ENCODE measurements around the gene TDRD3. TPM values are rescaled to one million over a fixed set of nuclear protein-coding genes. Genes with fewer than 3 reads are reported as not detected.
A peak's percentile ranks its signal among the peaks of the same experiment; 100 is the strongest.
"Not testable (repeated sequence)": the region's sequence is repeated elsewhere in the genome, so short reads cannot be mapped to it uniquely, and the experiment has no call there.

The TDRD3 gene
- polyA plus RNA-seq, 3 donors: 8.3 to 12.8 (median 10.5) TPM

DNA sequence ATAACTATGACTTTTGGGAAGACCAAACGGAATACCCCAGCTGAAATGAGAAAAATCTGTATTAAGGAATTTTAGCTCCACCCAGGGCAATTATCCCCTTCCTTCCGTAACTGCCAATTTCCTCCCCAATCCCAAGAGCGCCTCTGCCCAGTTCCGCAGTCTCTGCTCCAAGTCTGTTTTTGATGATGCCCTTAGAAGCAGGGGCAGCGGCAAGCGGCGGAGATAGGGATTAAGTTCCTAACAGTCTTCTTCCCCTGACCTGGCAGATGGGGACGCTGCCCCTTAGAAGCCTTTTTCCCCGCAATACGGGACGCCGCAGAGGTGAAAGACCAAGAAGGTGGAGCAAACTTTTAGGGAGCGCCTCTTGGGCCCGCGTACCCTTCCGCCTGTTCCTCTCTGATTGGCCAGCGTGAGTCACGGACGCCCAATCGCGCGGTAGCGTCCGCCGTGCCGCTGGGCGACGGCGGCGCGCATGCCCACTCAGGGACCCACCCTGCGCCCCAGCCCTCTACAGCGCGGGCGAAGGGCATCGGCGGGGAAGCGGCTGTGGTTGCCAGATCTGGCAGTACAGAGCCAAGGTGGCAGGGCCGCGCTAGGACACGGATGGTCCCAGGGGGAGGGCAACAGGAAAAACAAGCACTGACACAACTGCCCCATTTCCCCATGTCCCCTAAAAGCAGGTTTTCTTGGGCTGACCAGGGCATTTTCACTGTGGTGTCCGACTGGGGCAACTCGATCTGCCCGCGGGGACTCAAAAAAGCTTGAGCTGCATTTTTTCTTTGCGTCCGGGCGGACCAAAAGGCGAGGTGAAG lies 843 bp upstream of the TDRD3 start:
- no peak overlapping the region for H3K27ac ChIP-seq (ENCODE audit: low read depth, low read length)
- 0 to 1% (median 0%) methylated on average over 47 to 49 of the region's 49 CpGs for WGBS, 3 donors

- peak overlapping the region; percentile 14 for H3K27ac ChIP-seq (ENCODE audit: low read depth, low read length)
- WGBS, 3 donors: 0% methylated on average over 43 of the region's 43 CpGs
Observed at GRCh38 chr13:60397704-60398378, 821 bp downstream of the TDRD3 start.

DNA sequence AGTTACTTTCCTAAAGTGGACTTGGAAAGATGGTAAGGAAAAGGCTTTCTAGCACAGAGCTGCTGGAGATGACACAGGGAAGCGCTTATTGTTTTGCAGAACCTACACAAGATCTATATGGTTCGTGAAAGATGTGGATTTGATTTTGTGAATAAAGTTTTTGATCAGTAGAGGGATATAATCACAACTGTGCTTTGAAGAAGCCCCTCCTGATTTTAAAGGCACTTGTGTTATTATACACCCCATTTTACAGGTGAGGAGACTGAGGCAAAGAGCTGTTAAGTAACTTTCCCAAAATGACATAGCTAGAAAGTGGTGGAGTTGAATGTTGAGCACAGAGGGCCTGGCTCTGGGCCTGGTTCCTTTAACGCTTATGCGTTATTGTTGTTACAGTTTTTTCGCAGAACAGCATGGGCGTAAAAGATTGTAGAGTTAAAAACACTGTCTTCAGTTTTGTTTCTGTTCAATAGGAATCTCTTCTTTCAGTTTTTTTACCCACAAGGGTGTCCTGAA lies 1.4 kb downstream of the TDRD3 start:
- H3K27ac ChIP-seq (ENCODE audit: low read depth, low read length): no peak overlapping the region
- 35 to 55% (median 39%) methylated on average over 6 of the region's 6 CpGs for WGBS, 3 donors

GRCh38 chr13:60398907-60399589 lies 2.0 kb downstream of the TDRD3 start:
- no peak overlapping the region for H3K27ac ChIP-seq (ENCODE audit: low read depth, low read length)
- 25 to 62% (median 55%) methylated on average over 6 of the region's 6 CpGs for WGBS, 3 donors

GRCh38 chr13:60402022-60402421 lies 5.0 kb downstream of the TDRD3 start:
- H3K27ac ChIP-seq (ENCODE audit: low read depth, low read length): no peak overlapping the region

GRCh38 chr13:60407095-60407494 lies 10.1 kb downstream of the TDRD3 start:
- H3K27ac ChIP-seq (ENCODE audit: low read depth, low read length): no peak overlapping the region
- WGBS, 3 donors: 86 to 96% (median 87%) methylated on average over 1 of the region's 1 CpG

- WGBS, 3 donors: 96 to 99% (median 97%) methylated on average over 11 of the region's 11 CpGs
- not testable (repeated sequence) for H3K27ac ChIP-seq (ENCODE audit: low read depth, low read length)
Observed at GRCh38 chr13:60407852-60408251, 10.8 kb downstream of the TDRD3 start.

GRCh38 chr13:60409574-60410292 lies 12.7 kb downstream of the TDRD3 start:
- WGBS, 3 donors: 66 to 94% (median 91%) methylated on average over 4 of the region's 4 CpGs
- not testable (repeated sequence) for H3K27ac ChIP-seq (ENCODE audit: low read depth, low read length)

- 59 to 72% (median 68%) methylated on average over 3 of the region's 3 CpGs for WGBS, 3 donors
- no peak overlapping the region for H3K27ac ChIP-seq (ENCODE audit: low read depth, low read length)
Observed at GRCh38 chr13:60410299-60410698, 13.3 kb downstream of the TDRD3 start.

- 11 to 73% (median 57%) methylated on average over 1 of the region's 1 CpG for WGBS, 3 donors
Observed at GRCh38 chr13:60411464-60411863, 14.4 kb downstream of the TDRD3 start.

GRCh38 chr13:60411983-60412382 lies 15.0 kb downstream of the TDRD3 start:
- H3K27ac ChIP-seq (ENCODE audit: low read depth, low read length): no peak overlapping the region
- WGBS, 3 donors: 42 to 83% (median 76%) methylated on average over 2 of the region's 2 CpGs

More at GRCh38 chr13:60411464-60411863, 14.4 kb downstream of the TDRD3 start:
- H3K27ac ChIP-seq (ENCODE audit: low read depth, low read length): no peak overlapping the region

GRCh38 chr13:60412909-60413616 lies 16.0 kb downstream of the TDRD3 start:
- 59 to 92% (median 84%) methylated on average over 3 of the region's 3 CpGs for WGBS, 3 donors
- no peak overlapping the region for H3K27ac ChIP-seq (ENCODE audit: low read depth, low read length)

- no peak overlapping the region for H3K27ac ChIP-seq (ENCODE audit: low read depth, low read length)
Observed at GRCh38 chr13:60414177-60414576, 17.2 kb downstream of the TDRD3 start.

DNA sequence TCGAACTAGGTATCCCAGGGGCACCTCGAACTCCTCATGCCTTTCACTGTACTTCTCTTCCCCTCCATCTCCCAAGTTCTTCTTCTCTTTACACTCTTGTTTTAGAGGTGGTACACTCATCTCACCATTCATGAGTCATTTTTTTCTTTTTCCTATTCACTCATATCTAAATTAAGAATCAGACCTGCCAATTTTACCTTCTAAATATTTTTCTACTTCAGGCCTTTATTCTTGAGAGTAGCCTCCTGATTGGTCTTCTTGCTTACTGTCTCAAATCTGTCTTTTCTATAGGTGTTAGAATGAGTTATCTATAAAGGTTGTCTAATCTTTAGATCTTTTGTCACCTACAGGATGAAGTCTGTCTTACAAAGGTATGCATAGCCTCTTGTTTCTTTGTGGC lies 20.7 kb downstream of the TDRD3 start:
- H3K27ac ChIP-seq (ENCODE audit: low read depth, low read length): no peak overlapping the region
- WGBS, 3 donors: 95 to 98% (median 98%) methylated on average over 2 of the region's 2 CpGs

- no peak overlapping the region for H3K27ac ChIP-seq (ENCODE audit: low read depth, low read length)
- 69 to 79% (median 72%) methylated on average over 2 of the region's 2 CpGs for WGBS, 3 donors
Observed at GRCh38 chr13:60418954-60419353, 21.9 kb downstream of the TDRD3 start.

- H3K27ac ChIP-seq (ENCODE audit: low read depth, low read length): no peak overlapping the region
- 91 to 92% (median 92%) methylated on average over 4 of the region's 4 CpGs for WGBS, 3 donors
Observed at GRCh38 chr13:60425332-60425731, 28.3 kb downstream of the TDRD3 start.

DNA sequence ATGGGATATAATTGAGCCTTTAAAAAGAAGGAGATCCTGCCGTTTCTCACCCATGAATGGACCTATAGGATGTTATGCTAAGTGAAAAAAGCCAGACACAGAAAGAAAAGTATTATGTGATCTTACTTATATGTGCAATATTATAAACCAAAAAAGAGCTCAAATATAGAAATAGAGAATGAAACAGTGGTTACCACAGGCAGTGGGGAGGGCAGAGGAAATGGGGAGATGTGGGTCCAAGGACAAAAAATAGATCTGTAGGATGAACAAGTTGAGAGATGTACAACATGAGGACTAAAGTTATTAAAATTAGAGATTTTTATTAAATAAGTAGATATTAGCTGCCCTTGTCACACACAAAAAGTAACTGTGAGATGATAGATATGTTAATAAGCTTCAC lies 29.1 kb downstream of the TDRD3 start:
- WGBS, 3 donors: 63 to 72% (median 68%) methylated on average over 1 of the region's 1 CpG
- H3K27ac ChIP-seq (ENCODE audit: low read depth, low read length): no peak overlapping the region

- H3K27ac ChIP-seq (ENCODE audit: low read depth, low read length): no peak overlapping the region
- WGBS, 3 donors: 78 to 91% (median 86%) methylated on average over 5 of the region's 5 CpGs
Observed at GRCh38 chr13:60427285-60427684, 30.3 kb downstream of the TDRD3 start.

Measured in adipose tissue (tissue), 3 donors.